Hepatocyte (in vitro differentiated cells): ENCODE results near the gene RARG. TPM values are rescaled to one million over a fixed set of nuclear protein-coding genes. Genes with fewer than 3 reads are reported as not detected.

Source experiments
- DNase-seq: peaks from one replicate; pipeline ENCODE4 v3.0.0-alpha.2; 2016; ENCODE audit warnings: low spot score
- H2AFZ ChIP-seq: fragments of 200-600 bp; sonication (generic); 2 replicates; pipeline ENCODE4 v1.6.0; 2016; ENCODE audit warnings: antibody characterized with exemption, mild to moderate bottlenecking
- H3K27ac ChIP-seq: fragments of 200-600 bp; sonication (generic); 2 replicates; pipeline ENCODE4 v1.5.1; 2016; ENCODE audit warnings: mild to moderate bottlenecking
- H3K27me3 ChIP-seq: fragments of 200-600 bp; sonication (generic); 2 replicates; pipeline ENCODE4 v1.6.1; 2016
- H3K36me3 ChIP-seq: fragments of 200-600 bp; sonication (generic); replicated peaks from 2 replicates; pipeline ENCODE4 v1.5.1; 2016; ENCODE audit warnings: low read depth; ENCODE audit not compliant: insufficient read depth
- H3K4me1 ChIP-seq: fragments of 200-600 bp; sonication (generic); 2 replicates; pipeline ENCODE4 v1.5.1; 2016; ENCODE audit warnings: mild to moderate bottlenecking, moderate library complexity; ENCODE audit not compliant: insufficient read depth
- H3K4me2 ChIP-seq: fragments of 200-600 bp; sonication (generic); 2 replicates; pipeline ENCODE4 v1.6.0; 2016
- H3K4me3 ChIP-seq: fragments of 200-600 bp; sonication (generic); 2 replicates; pipeline ENCODE4 v1.5.1; 2016; ENCODE audit warnings: mild to moderate bottlenecking
- H3K79me2 ChIP-seq: fragments of 200-600 bp; sonication (generic); 2 replicates; pipeline ENCODE4 v1.6.0; 2017; ENCODE audit warnings: mild to moderate bottlenecking
- H3K9me2 ChIP-seq: fragments of 200-600 bp; sonication (generic); replicated peaks from 2 replicates; pipeline ENCODE4 v1.6.0; 2017; ENCODE audit warnings: mild to moderate bottlenecking; ENCODE audit not compliant: insufficient read depth
- H3K9me3 ChIP-seq: fragments of 200-600 bp; sonication (generic); 2 replicates; pipeline ENCODE4 v1.5.1; 2016; ENCODE audit warnings: low read depth, mild to moderate bottlenecking
- H4K20me1 ChIP-seq: fragments of 200-600 bp; sonication (generic); 2 replicates; pipeline ENCODE4 v1.6.0; 2016; ENCODE audit warnings: mild to moderate bottlenecking; ENCODE audit not compliant: insufficient read depth, poor library complexity, severe bottlenecking
- EZH2 ChIP-seq: fragments of 200-600 bp; sonication (generic); IDR thresholded peaks from 2 replicates; pipeline ENCODE4 v1.6.1; 2016; ENCODE audit warnings: antibody characterized with exemption, mild to moderate bottlenecking, borderline replicate concordance
- EZH2phosphoT487 ChIP-seq: fragments of 200-600 bp; sonication (generic); IDR thresholded peaks from one replicate; pipeline ENCODE4 v1.6.1; 2018; ENCODE audit warnings: antibody characterized with exemption, mild to moderate bottlenecking, low read depth, moderate library complexity; ENCODE audit not compliant: unreplicated experiment, severe bottlenecking
- WGBS: methylation state at CpG from one replicate; pipeline ENCODE4 v1.1.6; 2016; ENCODE audit warnings: low lambda C conversion rate; ENCODE audit errors: missing lambda C conversion rate; 5-methylcytosine and 5-hydroxymethylcytosine counted together
- polyA plus RNA-seq: library from polyadenylated mRNA; unstranded; fragments of >200 nt; fragmentation: Nextera tagmentation; extraction: Ambion mirVana; gene quantifications from 2 replicates; pipeline ENCODE4 v1.2.1, GENCODE V29; 2016
- total RNA-seq: library from RNA; depleted of rRNA; stranded (reverse); fragments of >200 nt; gene quantifications from 2 replicates; pipeline ENCODE4 v1.2.3, GENCODE V29; 2014
- TF ChIP-seq, protein P1 (sequence below): fragments of 200-600 bp; sonication (generic); IDR thresholded peaks from 2 replicates; pipeline ENCODE4 v1.5.1; 2016; ENCODE audit warnings: antibody characterized with exemption, mild to moderate bottlenecking; ENCODE audit not compliant: poor library complexity

Gene RARG
- total and polyA plus RNA-seq, 2 experiments from 2014 or later = 20.9 to 28.1 TPM

DNA sequence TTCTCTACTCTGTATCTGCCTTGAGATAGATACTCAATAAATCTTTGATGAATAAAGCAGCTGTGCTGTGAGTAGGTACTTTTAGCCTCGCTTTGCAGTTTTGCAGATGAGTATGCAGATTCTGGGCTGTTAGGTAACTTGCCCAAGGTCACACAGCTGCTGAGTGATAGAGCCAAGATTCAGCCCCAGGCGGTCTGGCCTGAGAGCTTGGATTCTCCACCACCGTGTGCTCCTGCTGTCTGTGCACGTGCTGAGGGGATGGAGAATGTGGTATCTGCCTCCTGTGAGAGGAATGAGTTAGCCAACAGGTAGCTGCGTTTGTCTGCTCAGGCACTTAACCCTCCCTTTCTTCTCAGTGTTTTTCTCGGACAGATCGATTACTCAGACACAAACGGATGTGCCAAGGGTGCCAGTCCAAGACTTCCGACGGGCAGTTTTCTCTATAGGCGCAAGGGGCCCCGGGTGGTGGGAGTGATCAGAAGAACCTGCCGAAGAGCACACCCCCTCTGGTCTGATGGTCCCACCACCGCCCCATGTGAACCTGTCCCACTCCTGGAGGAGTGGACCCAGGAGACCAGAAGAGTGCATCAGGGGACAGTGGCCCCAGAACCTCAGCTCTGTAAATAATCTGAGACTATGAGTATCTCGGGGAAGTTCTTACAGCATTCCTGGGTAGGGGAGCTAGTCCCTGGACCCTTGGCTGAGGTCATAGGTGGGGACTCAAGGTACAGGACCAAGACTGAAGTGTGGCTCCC is 44.7 kb downstream of the RARG start:
- Histone ChIP-seq H3K9me3 (no peaks in the 10 kb centered on the region), H3K9me2 (no peaks in the 10 kb centered on the region), H3K36me3 (no peaks in the 10 kb centered on the region), H3K4me2 (no peak overlapping the region), H3K27me3 (no peaks in the 10 kb centered on the region), H3K4me1 (peaks cover 14% of the 10 kb centered on the region), H2AFZ (no peak overlapping the region), H3K27ac (no peak overlapping the region), H3K79me2 (peaks cover 27% of the 10 kb centered on the region), H4K20me1 (peaks cover 6% of the 10 kb centered on the region), H3K4me3 (no peak overlapping the region)
- DNase-seq = no peak
- 92% methylated on average over 15 of the region's 15 CpGs for whole genome bisulfite sequencing
- TF ChIP-seq, protein P1, sequence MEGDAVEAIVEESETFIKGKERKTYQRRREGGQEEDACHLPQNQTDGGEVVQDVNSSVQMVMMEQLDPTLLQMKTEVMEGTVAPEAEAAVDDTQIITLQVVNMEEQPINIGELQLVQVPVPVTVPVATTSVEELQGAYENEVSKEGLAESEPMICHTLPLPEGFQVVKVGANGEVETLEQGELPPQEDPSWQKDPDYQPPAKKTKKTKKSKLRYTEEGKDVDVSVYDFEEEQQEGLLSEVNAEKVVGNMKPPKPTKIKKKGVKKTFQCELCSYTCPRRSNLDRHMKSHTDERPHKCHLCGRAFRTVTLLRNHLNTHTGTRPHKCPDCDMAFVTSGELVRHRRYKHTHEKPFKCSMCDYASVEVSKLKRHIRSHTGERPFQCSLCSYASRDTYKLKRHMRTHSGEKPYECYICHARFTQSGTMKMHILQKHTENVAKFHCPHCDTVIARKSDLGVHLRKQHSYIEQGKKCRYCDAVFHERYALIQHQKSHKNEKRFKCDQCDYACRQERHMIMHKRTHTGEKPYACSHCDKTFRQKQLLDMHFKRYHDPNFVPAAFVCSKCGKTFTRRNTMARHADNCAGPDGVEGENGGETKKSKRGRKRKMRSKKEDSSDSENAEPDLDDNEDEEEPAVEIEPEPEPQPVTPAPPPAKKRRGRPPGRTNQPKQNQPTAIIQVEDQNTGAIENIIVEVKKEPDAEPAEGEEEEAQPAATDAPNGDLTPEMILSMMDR = no peak
- no peak for TF ChIP-seq EZH2phosphoT487
- TF ChIP-seq EZH2 = no peak

DNA sequence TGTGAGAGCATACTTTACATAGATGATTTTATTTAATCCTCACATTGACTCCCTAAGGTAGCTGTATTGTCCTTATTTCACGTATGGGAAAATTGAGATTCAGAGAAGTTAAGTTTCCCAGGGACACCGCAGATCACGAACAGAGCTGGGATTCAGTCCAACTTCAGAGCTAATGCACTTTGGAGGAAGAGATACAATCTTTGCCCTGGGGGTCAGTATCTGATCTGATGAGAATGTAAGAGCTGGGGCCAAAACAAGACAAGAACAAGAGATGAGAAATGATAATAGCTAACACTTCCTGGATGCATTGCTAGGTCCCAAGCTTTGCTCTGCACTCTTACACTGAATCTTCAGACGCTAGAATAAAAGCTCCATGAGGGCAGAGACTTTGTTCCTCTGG is 45.3 kb downstream of the RARG start:
- Histone ChIP-seq H3K79me2 (peaks cover 33% of the 10 kb centered on the region), H2AFZ (no peak overlapping the region), H3K9me3 (no peaks in the 10 kb centered on the region), H3K4me3 (no peak overlapping the region), H3K27ac (no peak overlapping the region), H3K27me3 (no peaks in the 10 kb centered on the region), H3K4me1 (peaks cover 20% of the 10 kb centered on the region), H4K20me1 (peaks cover 6% of the 10 kb centered on the region), H3K36me3 (no peaks in the 10 kb centered on the region), H3K4me2 (no peak overlapping the region), H3K9me2 (no peaks in the 10 kb centered on the region)
- WGBS = 84% methylated on average over 4 of the region's 4 CpGs
- TF ChIP-seq, protein P1 = no peak
- TF ChIP-seq EZH2 (no peak), EZH2phosphoT487 (no peak)
- no peak for DNase-seq

DNA sequence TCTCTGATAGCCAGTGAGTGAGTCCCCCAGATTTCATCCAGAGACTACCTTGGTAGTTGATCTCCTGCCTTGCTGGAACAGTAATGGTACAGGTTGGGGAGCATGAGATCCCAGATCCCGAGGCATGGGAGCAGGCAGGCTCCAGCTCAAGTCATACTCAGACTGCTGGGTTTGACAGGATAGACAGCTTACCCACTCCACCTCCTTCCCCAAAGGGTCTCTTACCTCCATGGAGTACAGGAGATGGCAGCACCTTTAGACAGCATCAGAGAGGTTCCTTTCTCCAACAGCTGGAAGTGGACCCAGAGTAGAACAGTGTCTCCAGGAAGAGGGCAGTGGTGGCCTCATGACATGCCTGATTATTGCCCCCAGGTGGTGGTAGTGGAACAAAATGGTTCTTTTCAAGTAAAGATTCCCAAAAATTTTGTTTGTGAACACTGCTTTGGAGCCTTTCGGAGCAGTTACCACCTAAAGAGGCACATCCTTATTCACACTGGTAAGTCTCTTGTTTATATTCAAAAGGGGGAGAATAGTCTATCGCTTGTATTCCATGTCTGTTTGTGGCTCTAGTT is 46.3 kb downstream of the RARG start:
- H3K4me3 ChIP-seq = no peak overlapping the region
- H3K4me1 ChIP-seq = peaks cover 23% of the 10 kb centered on the region
- H4K20me1 ChIP-seq = peaks cover 6% of the 10 kb centered on the region
- TF ChIP-seq EZH2 = no peak
- no peak for DNase-seq
- H3K27ac ChIP-seq = no peak overlapping the region
- H3K4me2 ChIP-seq = no peak overlapping the region
- no peaks in the 10 kb centered on the region for H3K9me2 ChIP-seq
- H3K27me3 ChIP-seq = no peaks in the 10 kb centered on the region
- no peaks in the 10 kb centered on the region for H3K36me3 ChIP-seq
- H3K9me3 ChIP-seq = no peaks in the 10 kb centered on the region
- WGBS = 100% methylated on average over 3 of the region's 3 CpGs
- H3K79me2 ChIP-seq = peaks cover 36% of the 10 kb centered on the region
- H2AFZ ChIP-seq = no peak overlapping the region

- Histone ChIP-seq H4K20me1 (peaks cover 6% of the 10 kb centered on the region), H3K79me2 (peaks cover 36% of the 10 kb centered on the region), H3K4me2 (no peak overlapping the region), H3K9me3 (no peaks in the 10 kb centered on the region), H2AFZ (no peak overlapping the region), H3K27me3 (no peaks in the 10 kb centered on the region), H3K36me3 (no peaks in the 10 kb centered on the region), H3K4me3 (no peak overlapping the region), H3K4me1 (peaks cover 23% of the 10 kb centered on the region), H3K27ac (no peak overlapping the region), H3K9me2 (no peaks in the 10 kb centered on the region)
- no peak for TF ChIP-seq EZH2
- TF ChIP-seq, protein P1 = no peak
- TF ChIP-seq EZH2phosphoT487 = no peak
- WGBS = 94% methylated on average over 6 of the region's 6 CpGs
- no peak for DNase-seq
Measured at GRCh38 chr12:53184828-53185227, 47.2 kb downstream of the RARG start.
